GM12878 (cell line): ENCODE measurements around the gene IGLON5.

ENCODE experiments used
- CTCF ChIP-seq, 3 experiments: IDR thresholded peaks in 2 of 3; conservative IDR thresholded peaks in 1 of 3; 2 replicates each; pipeline ENCODE4 v1.5.1; 2011; ENCODE audit warnings: low read depth in 3 of 3, low read length in 3 of 3, mild to moderate bottlenecking in 3 of 3, control low read depth in 2 of 3, moderate library complexity in 2 of 3, inconsistent platforms in 1 of 3, mixed read lengths in 1 of 3; ENCODE audit not compliant: control insufficient read depth in 2 of 3, insufficient read depth in 1 of 3; ENCODE audit errors: extremely low read depth in 1 of 3
- ETV6 ChIP-seq, 2 experiments: fragments of 450-650 bp in 1 of 2; IDR thresholded peaks in 1 of 2; conservative IDR thresholded peaks in 1 of 2; 2 replicates each; pipeline ENCODE4 v1.6.1; 2014; ENCODE audit warnings: antibody characterized with exemption in 1 of 2, borderline replicate concordance in 1 of 2, low read depth in 1 of 2, mild to moderate bottlenecking in 1 of 2, moderate library complexity in 1 of 2
- GATAD2B ChIP-seq: fragments of 450-650 bp; conservative IDR thresholded peaks from 2 replicates; pipeline ENCODE4 v1.6.1; 2017; ENCODE audit warnings: low read depth, mild to moderate bottlenecking, moderate library complexity
- NFYB ChIP-seq: IDR thresholded peaks from 2 replicates; pipeline ENCODE4 v1.6.1; 2011; ENCODE audit warnings: low read depth, mild to moderate bottlenecking, low read length, improper control_type of control experiment, moderate library complexity; ENCODE audit not compliant: insufficient read depth
- NR2C1 ChIP-seq: fragments of 450-650 bp; IDR thresholded peaks from 2 replicates; pipeline ENCODE4 v1.6.1; 2017; ENCODE audit warnings: antibody characterized with exemption, mild to moderate bottlenecking, moderate library complexity
- NR2C2 ChIP-seq: IDR thresholded peaks from 2 replicates; pipeline ENCODE4 v1.6.1; 2011; ENCODE audit warnings: borderline replicate concordance, low read depth; ENCODE audit not compliant: control insufficient read depth, insufficient read length
- PAX8 ChIP-seq: fragments of 450-650 bp; IDR thresholded peaks from 2 replicates; pipeline ENCODE4 v1.6.1; 2017; ENCODE audit warnings: mild to moderate bottlenecking, moderate library complexity
- POLR2A ChIP-seq: IDR thresholded peaks from 2 replicates; pipeline ENCODE4 v1.6.1; 2011; ENCODE audit warnings: low read depth, mild to moderate bottlenecking, low read length
- POLR2AphosphoS5 ChIP-seq: IDR thresholded peaks from 2 replicates; pipeline ENCODE4 v1.6.1; 2011; ENCODE audit warnings: mild to moderate bottlenecking, low read length, inconsistent platforms
- RFX5 ChIP-seq: IDR thresholded peaks from 2 replicates; pipeline ENCODE4 v1.6.1; 2011; ENCODE audit warnings: low read depth, low read length, improper control_type of control experiment
- TAF1 ChIP-seq: IDR thresholded peaks from 2 replicates; pipeline ENCODE4 v1.6.1; 2011; ENCODE audit warnings: mild to moderate bottlenecking, low read depth, low read length, borderline replicate concordance
- TCF12 ChIP-seq: IDR thresholded peaks from 2 replicates; pipeline ENCODE4 v1.6.1; 2011; ENCODE audit warnings: low read depth, mild to moderate bottlenecking, low read length
- ZBED1 ChIP-seq: IDR thresholded peaks from 2 replicates; pipeline ENCODE4 v1.6.1; 2016; ENCODE audit warnings: borderline replicate concordance

GRCh38 chr19:51380379-51380778 lies 68.9 kb downstream of the IGLON5 start:
- TF ChIP-seq POLR2A: no peak
- no peak for TF ChIP-seq ETV6 (conservative IDR thresholded peaks at IDR 0.05 in 1 of 2, IDR thresholded peaks at IDR 0.05 in 1 of 2; ENCODE audit: borderline replicate concordance in 1 of 2, low read depth in 1 of 2)
- TF ChIP-seq CTCF (IDR thresholded peaks at IDR 0.05 in 2 of 3, conservative IDR thresholded peaks at IDR 0.05 in 1 of 3; ENCODE audit: control insufficient read depth in 2 of 3, extremely low read depth in 1 of 3, insufficient read depth in 1 of 3, low read depth in 3 of 3, low read length in 3 of 3): no peak
- TF ChIP-seq NR2C2: no peak
- TF ChIP-seq GATAD2B: no peak
- no peak for TF ChIP-seq POLR2AphosphoS5
- TF ChIP-seq TAF1: no peak
- TF ChIP-seq RFX5: no peak
- no peak for TF ChIP-seq TCF12
- no peak for TF ChIP-seq NR2C1
- TF ChIP-seq ZBED1: no peak
- TF ChIP-seq PAX8: no peak
- TF ChIP-seq NFYB: no peak
